HG03442 (cell line): Measurements from ENCODE around the gene ARL6IP1.

Experiments
- ATAC-seq: cut with Tn5 transposase; IDR thresholded peaks from one replicate; pipeline ENCODE4 v1.9.1; 2021; ENCODE audit warnings: mild to moderate bottlenecking, moderate library complexity; ENCODE audit not compliant: unreplicated experiment

The ARL6IP1 gene

DNA sequence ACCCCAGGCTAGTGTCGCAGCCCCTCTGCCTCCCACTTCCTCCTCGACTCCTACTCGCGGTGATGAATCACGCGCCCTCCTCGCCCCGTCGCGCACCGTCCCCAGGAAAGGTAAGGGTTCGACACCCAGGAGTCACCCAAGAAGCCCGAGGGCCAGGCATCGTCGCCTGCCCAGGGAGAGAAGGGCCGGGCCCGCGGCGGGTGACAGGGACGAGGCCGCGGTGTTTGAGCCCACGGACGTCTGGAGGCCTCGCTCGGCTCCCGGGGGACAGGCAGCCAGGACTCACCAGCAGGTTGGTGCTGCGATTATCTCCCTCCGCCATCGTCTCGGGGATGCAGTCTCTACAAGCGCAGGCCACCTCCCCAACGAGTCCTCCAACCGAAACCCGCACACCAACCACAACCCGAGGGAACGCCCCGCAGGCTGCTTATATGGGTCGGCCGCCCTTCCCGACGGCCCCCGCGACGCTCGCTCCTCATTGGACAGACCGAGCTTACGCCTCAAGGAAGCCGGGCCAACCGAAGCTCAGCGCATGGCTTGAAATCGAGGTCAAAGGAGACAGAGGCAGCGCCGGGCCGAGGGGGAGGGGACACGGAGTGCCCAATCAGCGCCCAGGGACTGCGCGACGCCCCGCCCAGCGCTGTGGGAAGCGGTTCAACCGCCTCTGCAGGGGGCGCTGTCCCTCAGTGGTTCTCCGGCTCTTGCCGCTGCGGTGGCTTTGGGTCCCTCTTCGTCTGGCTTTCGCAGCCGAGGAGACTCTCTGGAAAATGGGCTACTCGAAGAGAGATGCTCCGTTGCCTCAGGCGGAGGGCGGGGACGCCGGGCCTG is at the start of gene ARL6IP1:
ARL6IP1 (minus strand) TSS at position 405 of the 828 bp plus-strand sequence; CDS start at position 322, 83 bp downstream.
- ATAC-seq = peak; percentile 95

DNA sequence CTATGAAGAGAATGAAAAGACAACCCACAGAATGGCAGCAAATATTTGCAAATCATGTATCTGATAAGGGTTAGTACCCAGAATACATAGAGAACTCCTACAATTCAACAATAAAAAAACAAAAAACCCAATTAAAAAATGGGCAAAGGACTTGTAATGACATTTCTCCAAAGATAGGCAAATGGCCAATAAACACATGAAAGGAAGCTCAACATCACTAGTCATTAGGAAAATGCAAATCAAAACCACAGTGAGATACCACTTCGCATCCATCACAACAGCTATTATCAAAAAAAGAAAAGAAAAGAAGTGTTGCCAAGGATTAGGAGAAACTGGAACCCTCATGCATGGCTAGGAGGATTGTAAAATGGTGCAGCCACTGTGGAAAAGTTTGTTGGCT is 45.1 kb upstream of the ARL6IP1 start:
- ATAC-seq = no peak

DNA sequence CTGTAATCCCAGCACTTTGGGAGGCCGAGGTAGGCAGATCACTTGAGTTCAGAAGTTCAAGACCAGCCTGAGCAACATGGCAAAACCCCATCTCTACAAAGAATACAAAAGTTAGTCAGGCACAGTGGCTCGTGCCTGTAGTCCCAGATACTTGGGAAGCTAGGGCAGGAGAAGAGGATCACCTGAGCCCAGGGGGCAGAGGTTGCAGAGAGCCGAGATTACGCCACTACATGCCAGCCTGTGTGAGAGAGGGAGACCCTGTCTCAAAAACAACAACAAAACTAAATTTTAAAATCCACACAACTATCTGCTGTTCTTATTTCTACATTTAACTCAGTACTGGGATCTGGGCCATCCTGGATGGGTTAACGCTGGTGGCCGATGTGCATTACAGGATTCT is 41.2 kb upstream of the ARL6IP1 start:
- no peak for ATAC-seq

DNA sequence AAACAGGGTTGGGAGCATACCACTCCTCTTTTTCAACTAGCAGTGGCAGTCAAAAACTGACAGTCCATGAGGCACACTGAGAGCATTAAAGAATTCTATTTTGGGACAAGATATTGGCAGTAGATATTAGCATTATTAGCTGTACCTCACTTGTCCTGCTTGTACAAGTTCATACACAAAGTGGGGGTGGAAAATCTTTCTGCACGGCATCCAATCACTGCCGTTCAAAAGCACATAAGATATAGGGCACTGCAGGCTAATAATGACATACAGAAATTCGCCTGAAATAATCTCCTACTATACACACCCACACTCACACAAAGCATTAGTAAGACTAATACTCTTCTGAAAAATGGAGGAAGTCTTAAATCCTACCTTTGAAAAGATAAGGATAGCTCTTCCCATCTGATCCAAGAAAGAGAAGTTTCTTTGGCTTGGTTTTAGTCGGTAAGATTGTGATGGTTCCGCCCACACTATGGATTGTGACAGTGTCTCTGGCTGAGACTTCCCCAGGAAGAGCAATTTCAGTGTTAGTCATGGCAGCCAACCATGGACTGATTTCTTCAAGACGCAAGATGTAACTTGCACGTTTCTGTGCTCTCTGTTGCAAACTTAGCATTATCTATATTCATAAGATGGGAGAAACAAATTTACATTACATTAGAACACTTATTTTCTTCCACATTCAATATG is 40.6 kb upstream of the ARL6IP1 start:
- ATAC-seq = no peak

DNA sequence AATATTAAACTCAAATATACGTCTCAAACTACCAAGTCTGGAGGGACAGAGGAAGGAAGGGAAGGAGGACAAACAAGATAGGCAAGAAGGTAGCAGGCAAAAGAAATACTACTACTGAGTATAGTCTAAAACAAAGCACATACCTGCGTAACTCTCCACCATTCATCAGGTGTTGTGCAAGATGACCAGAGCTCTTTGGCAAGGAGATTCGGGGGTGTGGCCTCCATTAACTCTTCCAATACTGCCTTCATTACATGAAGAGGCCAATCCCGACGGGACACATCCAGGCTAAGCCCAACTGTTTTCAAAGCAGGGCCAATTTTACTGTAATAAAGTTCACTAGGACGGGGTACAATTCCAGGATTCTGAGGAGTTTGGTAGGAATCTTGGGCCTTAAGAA is 38.2 kb upstream of the ARL6IP1 start:
- ATAC-seq = no peak

DNA sequence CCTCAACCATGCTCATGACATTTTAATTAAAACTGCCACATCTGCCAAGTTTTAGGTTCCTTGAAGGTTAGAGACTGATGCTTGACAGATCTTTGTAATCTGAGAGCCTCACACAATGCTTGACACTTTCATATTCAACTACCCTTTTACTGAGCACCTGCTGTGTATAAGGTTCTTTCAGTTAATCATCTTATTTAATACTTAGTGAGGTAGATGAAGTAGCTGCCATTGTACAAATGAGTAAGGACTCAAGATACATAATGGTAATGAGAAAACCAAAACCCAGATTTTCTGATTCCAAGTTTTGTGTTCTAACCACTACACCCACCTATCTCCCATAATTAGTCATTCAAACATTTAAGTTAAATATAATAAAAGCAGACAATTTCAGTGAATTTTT is 35.4 kb upstream of the ARL6IP1 start:
- no peak for ATAC-seq

DNA sequence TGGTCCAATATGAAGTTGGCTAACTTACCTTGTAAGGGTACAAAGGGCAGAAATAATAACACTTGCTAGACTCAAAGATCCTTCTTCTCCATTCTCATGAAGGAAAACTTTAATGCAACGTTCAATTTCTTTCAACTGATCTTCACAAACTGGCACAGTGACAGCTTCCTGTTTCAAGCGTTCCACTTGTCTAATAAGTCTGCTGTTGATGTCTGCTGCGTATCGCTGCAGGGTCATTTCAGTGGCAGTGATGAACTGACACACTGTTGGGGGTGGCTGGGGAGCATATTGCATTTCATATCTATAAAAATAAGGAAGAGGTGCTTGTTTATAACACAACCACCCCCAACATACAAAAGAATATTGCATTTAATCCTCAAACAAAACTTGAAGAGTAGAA is 33.5 kb upstream of the ARL6IP1 start:
- no peak for ATAC-seq

DNA sequence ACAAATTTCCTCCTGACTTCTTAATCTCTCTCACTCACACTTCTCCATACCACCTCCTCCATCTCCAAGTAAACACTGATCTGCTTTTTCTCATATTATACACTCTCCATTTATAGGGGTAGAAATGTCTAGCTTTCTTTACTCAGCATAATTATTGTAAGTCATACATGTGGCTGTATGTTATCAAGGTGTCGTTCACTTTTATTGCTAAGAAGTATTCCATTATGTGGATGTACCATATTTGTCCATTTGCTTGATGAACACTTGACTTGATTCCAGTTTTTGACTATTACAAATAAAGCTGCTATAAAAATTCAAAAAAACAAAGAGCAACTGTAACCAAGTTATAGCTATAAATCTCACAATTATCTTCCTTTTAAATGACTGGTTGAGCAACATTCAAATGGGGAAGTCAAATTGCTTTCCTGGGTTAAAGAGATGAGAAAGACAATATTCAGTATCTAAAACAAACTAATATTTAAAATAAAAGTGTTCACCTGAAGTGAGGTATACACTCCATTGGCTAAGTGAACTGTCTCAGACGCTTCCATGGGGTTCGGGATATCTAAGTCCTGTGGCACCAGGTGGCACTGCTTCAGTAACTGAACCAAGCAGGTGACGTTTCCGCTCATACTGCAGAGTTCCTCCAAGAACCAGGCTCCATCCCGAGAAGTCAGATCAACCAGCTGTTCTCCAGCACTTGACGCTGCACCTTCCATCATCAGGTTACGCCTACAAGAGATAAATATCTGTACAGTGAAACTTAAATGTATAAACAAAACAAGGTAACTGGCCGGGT is 32.6 kb upstream of the ARL6IP1 start:
- ATAC-seq = no peak

DNA sequence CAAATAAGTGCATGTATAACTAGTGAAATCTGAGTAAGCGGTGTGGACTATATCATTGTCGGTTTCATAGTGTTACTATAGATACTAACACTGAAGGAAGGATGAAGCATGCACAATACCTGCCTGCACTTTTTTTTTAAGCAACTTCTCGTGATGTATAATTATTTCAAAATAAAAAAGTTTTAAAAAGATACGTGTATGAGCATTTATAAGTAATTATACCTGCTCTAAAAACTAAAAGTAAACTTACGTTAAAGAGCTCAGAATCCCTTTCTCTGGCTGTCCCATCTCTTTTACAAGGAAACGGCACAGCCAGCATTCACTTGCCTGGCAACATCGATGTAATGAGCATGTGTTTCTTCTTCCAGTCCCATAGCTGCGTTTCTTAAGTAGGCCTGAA is 31.3 kb upstream of the ARL6IP1 start:
- no peak for ATAC-seq

DNA sequence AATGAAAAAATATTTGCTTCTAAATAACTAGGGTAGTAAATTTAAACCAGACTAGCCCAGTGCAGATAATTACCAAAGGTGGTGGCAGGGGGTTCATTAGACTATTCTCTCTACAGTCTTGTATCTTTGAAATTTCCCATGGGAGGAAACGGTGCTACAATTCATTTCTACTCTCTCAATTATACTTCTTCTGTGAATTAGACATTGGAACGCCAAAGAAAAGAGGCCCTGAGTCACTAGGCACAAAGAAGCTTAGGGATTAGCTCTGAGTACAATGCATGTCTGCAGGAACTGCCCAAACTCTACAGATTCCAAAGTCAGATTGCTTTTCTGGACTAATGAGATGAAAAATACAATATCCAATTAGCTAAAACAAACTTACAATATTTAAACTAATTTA is 30.7 kb upstream of the ARL6IP1 start:
- ATAC-seq = no peak

DNA sequence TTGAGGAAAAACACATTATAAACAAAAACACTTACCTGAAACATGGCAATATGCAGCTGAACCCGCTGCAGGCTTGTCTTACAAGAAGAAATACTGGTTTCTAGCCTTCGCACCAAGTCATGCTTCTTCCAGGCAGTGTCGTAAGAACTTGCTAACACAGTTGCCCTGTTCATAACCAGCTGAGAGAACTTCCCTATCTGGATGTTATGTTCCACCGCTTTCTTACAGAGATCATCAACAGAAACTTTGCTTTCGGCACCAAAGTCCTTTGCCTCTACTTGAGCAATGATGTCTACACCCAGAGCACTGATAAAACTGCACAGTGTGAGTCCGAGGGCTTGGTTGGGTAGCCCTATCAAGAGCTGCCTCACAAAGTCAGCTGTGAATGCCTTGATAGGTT is 27.9 kb upstream of the ARL6IP1 start:
- ATAC-seq = no peak

DNA sequence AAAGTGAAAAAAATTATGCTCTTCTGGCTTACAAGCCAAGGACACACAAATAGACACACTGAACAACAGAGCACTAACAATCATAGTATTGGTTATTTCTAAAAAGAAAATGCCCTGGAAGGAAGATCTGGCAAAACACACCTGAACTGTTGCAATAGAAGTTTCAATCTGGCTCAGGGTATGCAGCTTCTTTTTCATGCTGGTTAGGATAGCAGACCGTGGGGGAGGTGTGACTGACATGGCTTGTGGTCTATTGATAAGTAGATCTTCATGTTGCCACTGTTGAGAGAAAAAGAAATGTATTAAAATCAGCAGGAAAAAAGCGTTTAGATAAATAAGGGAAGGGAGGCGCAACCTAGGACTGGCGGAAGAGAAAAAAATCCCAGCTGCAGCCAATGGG is 26.5 kb upstream of the ARL6IP1 start:
- no peak for ATAC-seq

DNA sequence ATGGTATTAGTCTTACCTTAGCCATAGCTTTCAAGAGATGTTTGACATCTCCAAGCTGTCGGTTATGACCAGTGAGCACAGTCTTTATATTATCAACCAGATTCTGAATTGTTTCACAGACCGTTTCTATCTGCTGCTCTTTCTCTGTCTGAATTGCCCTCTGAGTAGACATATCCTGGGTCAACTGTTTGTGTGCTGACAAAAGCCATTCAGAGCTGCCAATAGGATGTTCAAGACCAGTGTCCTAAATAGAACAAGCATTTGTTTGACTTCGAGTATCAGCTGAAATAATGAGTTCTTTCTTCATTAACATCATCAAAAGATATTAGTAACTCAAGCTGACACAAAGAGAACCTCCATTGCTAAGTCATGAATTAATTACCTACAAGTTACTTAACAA is 14.9 kb upstream of the ARL6IP1 start:
- no peak for ATAC-seq

DNA sequence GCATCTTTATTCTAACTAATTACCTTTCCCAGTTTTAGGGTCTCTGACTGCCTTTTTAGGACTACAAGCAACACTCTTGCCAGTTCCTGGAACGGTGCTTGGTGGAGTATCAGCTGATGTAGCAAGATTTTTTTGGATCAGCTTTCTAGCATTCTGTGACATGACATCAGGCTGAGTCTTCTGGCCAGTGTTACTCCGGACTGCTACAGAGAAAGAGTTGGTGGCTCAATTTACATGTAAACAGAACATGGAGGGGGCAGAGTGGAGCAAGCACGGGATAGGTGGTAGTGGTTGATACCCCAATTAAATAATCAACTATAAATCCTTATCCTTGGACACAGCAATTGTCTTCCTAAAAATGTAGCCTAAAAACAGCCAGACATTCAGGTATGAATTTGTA is 10.6 kb upstream of the ARL6IP1 start:
- no peak for ATAC-seq

DNA sequence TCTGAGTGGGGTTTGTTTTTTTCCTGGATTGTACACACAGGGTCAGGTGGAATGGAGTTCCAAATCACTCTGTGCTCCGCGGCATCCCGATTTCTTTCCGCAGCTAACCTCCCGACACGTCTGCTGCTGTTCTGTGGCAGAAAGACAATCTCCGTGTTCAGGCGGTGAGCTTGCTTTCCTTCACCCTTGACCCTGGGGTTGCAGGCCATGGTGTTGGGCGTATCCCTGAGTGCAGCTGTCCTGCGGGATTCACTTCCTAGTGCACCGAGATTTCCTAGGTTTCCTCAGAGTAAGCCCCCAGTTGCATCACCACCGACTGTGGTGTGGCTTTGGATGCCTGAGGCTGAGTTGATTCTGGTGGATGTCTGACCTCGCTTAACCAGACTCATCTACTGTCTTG is 7.8 kb upstream of the ARL6IP1 start:
- ATAC-seq = no peak

DNA sequence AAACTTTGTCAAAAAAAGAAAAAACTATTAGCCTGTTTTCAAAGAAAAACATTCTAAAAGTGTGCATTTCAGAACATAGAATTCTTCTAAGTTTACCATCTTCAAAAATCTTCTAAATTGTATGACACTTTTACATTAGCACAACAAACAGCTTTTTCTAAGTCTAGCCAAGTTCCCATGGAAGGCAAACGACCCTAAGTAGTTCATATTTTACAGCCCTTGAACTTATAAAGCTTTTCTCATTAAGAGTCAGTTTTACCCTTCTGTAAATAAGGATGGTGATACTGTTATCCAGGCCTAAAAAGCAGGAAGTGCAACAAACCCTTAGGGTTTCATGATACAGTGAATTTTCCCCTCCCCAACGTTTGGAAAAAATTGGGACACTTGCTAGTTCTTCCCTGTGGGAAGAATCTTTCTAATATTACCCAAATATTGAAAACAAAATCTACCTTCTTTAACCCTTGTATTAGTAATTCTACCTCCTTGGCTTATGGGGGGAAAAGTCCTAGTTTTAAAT is 4.0 kb upstream of the ARL6IP1 start:
- ATAC-seq = no peak

DNA sequence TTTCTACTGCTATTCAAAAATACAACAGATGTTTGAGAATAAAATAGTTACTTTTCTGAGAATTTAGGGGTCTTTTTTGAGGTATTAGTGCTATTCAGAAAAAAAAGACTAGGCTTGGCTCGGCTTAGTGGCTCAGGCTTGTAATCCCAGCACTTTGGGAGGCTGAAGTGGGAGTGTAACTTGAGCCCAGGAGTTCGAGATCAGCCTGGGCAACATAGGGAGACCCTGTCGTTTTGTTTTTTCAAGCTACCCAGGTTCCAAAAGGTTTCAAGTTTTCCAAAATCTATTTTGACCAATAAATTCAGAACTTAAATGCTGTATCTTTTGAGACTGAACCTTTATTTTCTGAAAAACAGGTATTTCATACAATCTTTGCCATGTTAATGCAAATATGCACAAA is 3.2 kb upstream of the ARL6IP1 start:
- ATAC-seq = no peak

DNA sequence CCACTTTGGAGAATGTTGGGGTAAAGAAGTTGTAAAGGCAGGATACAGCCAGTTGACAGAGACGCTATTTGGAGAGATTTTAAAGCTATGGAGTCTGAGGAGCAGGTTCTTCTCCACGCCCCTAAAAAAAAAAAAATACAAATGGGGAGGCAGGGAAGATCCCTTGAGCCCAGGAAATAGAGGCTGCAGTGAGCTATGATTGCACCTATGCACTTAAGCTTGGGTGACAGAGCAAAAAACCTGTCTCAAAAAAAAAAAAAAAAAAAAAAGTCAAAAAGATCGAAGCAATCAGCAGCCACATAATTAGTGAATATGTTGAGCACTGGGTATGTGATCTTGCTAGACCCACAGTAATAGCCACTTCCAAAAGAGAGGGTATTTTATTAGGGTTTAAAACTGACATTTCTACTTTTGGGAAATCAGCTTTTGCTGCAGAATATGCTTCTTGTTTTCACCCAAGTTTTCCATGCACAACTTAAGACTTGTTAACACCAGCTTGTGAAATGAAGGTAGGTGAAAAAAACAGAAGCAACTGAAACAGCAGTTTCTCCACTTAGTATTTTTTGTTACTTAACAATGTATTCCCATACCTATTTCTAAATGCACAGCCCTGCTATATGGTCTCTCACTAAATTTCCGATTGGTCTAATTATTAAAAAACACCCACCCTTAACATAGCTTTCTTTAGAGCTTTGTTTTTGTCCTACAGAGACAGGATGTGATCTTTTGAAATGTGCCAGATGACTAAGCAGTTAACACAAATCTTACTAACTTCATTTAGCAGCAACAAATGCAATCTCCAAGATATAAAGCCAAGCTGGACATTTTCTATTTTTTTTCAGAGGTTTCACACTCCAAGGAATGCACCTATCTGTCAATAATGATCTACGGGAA is 2.5 kb upstream of the ARL6IP1 start:
- no peak for ATAC-seq

DNA sequence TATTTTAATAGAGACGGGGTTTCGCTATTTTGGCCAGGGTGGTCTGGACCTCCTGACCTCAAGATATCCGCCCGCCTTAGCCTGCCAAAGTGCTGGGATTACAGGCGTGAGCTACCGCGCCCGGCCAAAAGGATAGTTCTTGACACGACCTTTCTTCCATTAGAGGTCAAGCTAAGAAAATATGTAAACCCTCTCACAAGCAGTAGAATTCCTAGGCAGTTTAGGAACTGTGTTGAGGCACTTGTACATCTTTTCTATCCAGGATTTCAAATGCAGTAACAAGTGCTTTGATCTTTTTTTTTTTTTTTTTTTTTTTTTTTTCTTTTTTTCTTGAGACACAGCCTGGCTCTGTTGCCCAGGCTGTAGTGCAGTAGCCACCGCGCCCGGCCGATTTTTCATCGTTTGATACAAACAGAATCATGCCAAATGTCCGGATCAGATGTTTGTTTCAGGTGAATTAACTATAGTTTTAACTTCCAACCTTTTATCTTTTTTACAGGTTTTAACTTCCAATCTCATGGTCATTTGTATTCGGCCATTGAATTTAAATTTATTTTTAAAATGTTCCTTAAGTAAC is 1.5 kb upstream of the ARL6IP1 start:
- no peak for ATAC-seq

DNA sequence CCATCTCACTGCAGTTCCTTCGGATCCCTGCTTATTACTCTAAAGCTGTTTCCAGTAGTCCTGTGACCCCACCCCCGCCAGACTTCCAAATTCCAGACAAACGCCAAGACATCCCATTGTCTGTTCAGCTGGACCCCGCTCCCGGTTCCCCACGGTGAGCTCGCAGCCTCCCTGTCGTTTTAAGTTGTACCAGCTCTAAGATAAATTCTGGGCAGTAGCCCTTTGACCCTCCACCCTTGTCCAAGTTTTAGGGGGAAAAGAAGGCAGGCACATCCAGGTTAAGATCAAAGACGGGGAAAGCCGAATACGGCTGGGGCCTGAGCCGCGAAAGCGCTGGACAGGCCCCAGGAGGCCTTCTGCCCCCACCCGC is 589 bp downstream of the ARL6IP1 start:
- no peak for ATAC-seq
